Activated naive CD8-positive, alpha-beta T cell treated with anti-CD3 and anti-CD28 coated beads, Interleukin-2, amount 50 U/mL, for 24 hours (primary cell): ENCODE measurements around the gene SIRPD.
A peak's percentile ranks its signal among the peaks of the same experiment; 100 is the strongest.

Experiments
- ATAC-seq: fragments of 150-1000 bp; cut with Tn5 transposase; one replicate; pipeline ENCODE4 v1.10.0; 2021
- DNase-seq: peaks from one replicate; pipeline ENCODE4 v3.0.0; 2021
- H3K27ac Mint-ChIP-seq: one replicate; pipeline ENCODE4 v1.8.0; 2021; ENCODE audit warnings: mild to moderate bottlenecking, mixed read lengths
- H3K27me3 Mint-ChIP-seq: one replicate; pipeline ENCODE4 v1.8.0; 2021; ENCODE audit warnings: mixed read lengths
- H3K36me3 Mint-ChIP-seq: one replicate; pipeline ENCODE4 v1.8.0; 2021; ENCODE audit warnings: low read depth, mixed read lengths
- H3K4me1 Mint-ChIP-seq: one replicate; pipeline ENCODE4 v1.8.0; 2021; ENCODE audit warnings: mixed read lengths
- H3K4me3 Mint-ChIP-seq: one replicate; pipeline ENCODE4 v1.8.0; 2021; ENCODE audit warnings: mild to moderate bottlenecking, moderate library complexity, mixed read lengths
- H3K9me3 Mint-ChIP-seq: one replicate; pipeline ENCODE4 v1.8.0; 2021; ENCODE audit warnings: mixed read lengths

SIRPD gene

DNA sequence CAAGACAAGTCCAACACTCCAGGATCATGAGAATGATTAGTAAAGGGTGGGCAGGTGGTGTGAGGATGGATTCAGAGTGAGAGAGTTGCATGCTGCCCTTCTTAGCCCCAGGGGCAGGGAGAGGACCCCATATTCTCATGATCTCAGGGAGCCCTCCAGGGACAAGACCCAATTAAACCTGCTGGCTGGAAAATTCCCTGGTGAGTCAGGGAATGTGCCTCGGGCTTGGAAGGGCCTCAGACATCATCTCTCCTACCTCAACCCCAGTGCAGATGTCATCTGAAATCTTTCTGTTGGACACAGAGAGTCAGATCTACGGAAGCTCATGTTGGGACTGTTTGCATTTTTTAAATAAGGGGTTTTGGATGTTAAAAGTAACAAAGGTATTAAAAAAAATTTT lies 9.2 kb upstream of the SIRPD start:
- Mint-ChIP-seq H3K27ac (no peak overlapping the region), H3K9me3 (peaks cover 23% of the 10 kb centered on the region), H3K4me1 (peaks cover 20% of the 10 kb centered on the region), H3K27me3 (no peaks in the 10 kb centered on the region), H3K4me3 (no peak overlapping the region), H3K36me3 (peaks cover 21% of the 10 kb centered on the region)
- DNase-seq (no peak), ATAC-seq (no peak)

DNA sequence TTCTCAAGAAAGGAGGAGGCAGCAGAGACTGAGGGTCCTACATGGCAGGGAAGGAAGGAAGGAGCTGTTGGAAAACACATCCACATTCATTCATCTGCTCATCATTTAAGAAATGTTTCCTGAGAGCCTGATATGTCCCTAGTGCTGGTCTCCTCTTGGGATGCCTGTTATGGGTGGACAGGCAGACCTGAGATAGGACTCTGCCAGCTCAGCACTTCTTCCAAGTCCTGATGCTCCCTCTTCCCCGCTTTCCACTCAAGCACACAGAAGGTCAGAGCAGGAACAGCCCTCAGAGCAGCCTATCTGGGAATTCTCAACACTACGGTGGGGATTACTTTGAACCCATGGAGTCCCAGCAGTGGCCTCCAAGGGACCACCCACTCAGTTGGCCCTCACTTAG lies 8.0 kb upstream of the SIRPD start:
- H3K27me3 Mint-ChIP-seq: no peaks in the 10 kb centered on the region
- H3K27ac Mint-ChIP-seq: no peak overlapping the region
- H3K36me3 Mint-ChIP-seq: peaks cover 21% of the 10 kb centered on the region
- peaks cover 24% of the 10 kb centered on the region for H3K4me1 Mint-ChIP-seq
- ATAC-seq (no peak), DNase-seq (no peak)
- H3K4me3 Mint-ChIP-seq: no peak overlapping the region
- H3K9me3 Mint-ChIP-seq: peaks cover 27% of the 10 kb centered on the region

DNA sequence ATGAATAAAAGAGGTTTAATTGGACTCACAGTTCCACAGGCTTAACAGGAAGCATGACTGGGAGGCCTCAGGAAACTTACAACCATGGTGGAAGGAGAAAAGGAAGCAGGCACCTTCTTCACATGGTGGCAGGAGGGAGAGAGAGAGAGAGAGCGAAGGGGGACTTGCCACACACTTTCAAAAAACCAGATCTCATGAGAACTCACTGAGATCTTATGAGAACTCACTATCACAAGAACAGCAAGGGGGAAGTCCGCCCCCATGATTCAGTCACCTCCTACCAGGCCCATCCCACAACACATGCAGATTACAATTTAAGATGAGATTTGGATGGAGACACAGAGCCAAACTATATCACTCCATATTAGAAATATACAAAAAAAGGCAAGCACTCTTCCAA lies 6.1 kb upstream of the SIRPD start:
- ATAC-seq (no peak), DNase-seq (no peak)
- Mint-ChIP-seq H3K36me3 (peaks cover 20% of the 10 kb centered on the region), H3K27ac (no peak overlapping the region), H3K4me3 (no peak overlapping the region), H3K27me3 (no peaks in the 10 kb centered on the region), H3K4me1 (peaks cover 24% of the 10 kb centered on the region), H3K9me3 (peaks cover 31% of the 10 kb centered on the region)

DNA sequence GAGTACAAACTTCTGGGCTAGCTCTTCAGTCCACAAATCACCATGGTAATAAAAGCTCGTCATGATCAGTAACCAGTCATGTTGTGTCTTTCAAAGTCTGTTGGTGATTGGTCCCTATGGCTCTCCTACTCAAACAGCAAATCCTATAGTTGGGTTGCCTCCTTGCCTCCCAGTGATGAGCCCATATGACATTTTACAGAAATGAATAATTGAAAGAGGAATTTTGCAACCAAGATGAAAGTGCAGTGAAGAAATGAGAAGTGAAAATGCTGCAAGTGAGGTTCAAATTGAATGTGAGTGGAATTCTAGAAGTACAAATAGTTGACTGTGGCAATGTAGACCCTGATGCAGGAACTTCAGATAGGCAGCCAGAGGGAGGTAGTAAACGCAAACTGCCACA lies 5.1 kb upstream of the SIRPD start:
- H3K4me3 Mint-ChIP-seq: no peak overlapping the region
- no peak overlapping the region for H3K27ac Mint-ChIP-seq
- DNase-seq (no peak), ATAC-seq (no peak)
- H3K36me3 Mint-ChIP-seq: peaks cover 19% of the 10 kb centered on the region
- H3K4me1 Mint-ChIP-seq: peaks cover 22% of the 10 kb centered on the region
- H3K9me3 Mint-ChIP-seq: peaks cover 31% of the 10 kb centered on the region
- H3K27me3 Mint-ChIP-seq: peaks cover 1% of the 10 kb centered on the region

DNA sequence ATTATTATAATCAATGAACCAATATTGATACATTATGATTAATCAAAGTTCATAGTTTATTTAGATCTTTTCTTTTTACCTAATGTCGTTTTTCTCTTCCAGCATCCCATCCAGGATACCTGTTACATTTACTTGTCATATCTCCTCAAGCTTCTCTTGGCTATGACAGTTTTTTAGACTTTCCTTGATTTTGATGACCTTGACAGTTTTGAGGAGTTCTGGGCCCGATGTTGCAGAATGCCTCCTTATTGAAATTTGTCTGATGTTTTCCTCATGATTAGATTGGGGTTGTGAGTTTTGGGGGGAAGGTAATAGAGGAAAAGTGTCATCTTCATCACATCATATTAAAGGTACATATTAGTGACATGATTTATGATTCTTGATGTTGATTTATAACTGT lies 3.8 kb upstream of the SIRPD start:
- ATAC-seq (no peak), DNase-seq (no peak)
- Mint-ChIP-seq H3K27ac (no peak overlapping the region), H3K4me3 (no peak overlapping the region), H3K36me3 (peaks cover 19% of the 10 kb centered on the region), H3K9me3 (peaks cover 33% of the 10 kb centered on the region), H3K27me3 (peaks cover 1% of the 10 kb centered on the region), H3K4me1 (peaks cover 22% of the 10 kb centered on the region)

DNA sequence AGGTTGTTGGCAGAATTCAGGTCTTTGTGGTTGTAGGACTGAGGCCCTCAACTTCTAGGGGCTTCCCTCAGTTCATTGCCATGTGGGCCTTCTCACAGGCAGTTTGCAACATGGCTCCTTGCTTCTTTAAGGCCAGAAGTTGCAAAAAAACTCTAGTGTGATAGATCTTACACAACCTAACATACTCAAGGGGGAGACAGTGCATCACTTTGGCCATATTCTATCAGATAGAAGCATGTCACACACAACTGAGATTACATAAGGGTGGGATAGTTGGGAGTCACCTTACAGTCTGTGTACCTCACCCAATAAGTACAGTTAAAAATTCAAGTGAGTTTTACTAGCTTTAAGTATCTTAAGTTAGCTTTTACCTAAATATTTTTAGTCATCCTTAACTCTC lies 1.6 kb downstream of the SIRPD start:
- H3K27ac Mint-ChIP-seq: no peak overlapping the region
- H3K4me1 Mint-ChIP-seq: peaks cover 5% of the 10 kb centered on the region
- H3K36me3 Mint-ChIP-seq: no peaks in the 10 kb centered on the region
- H3K4me3 Mint-ChIP-seq: no peak overlapping the region
- DNase-seq: no peak
- H3K27me3 Mint-ChIP-seq: peaks cover 1% of the 10 kb centered on the region
- peak; percentile 24 for ATAC-seq
- H3K9me3 Mint-ChIP-seq: peaks cover 13% of the 10 kb centered on the region

GRCh38 chr20:1539816-1540419 lies 17.6 kb downstream of the SIRPD start:
- H3K27ac Mint-ChIP-seq: no peak overlapping the region
- no peaks in the 10 kb centered on the region for H3K36me3 Mint-ChIP-seq
- no peak overlapping the region for H3K4me3 Mint-ChIP-seq
- peaks cover 33% of the 10 kb centered on the region for H3K9me3 Mint-ChIP-seq
- H3K27me3 Mint-ChIP-seq: no peaks in the 10 kb centered on the region
- DNase-seq (no peak), ATAC-seq (no peak)
- H3K4me1 Mint-ChIP-seq: peaks cover 16% of the 10 kb centered on the region

- no peaks in the 10 kb centered on the region for H3K27me3 Mint-ChIP-seq
- peaks cover 16% of the 10 kb centered on the region for H3K4me1 Mint-ChIP-seq
- H3K27ac Mint-ChIP-seq: no peak overlapping the region
- no peaks in the 10 kb centered on the region for H3K36me3 Mint-ChIP-seq
- DNase-seq (no peak), ATAC-seq (no peak)
- H3K4me3 Mint-ChIP-seq: no peak overlapping the region
- peaks cover 29% of the 10 kb centered on the region for H3K9me3 Mint-ChIP-seq
Measured at GRCh38 chr20:1538655-1539054, 18.9 kb downstream of the SIRPD start.

- Mint-ChIP-seq H3K4me3 (peak overlapping the region; percentile 34), H3K9me3 (peaks cover 24% of the 10 kb centered on the region), H3K4me1 (peaks cover 16% of the 10 kb centered on the region), H3K27ac (peak overlapping the region; percentile 48), H3K36me3 (no peaks in the 10 kb centered on the region), H3K27me3 (no peaks in the 10 kb centered on the region)
- ATAC-seq (peak; percentile 7), DNase-seq (no peak)
Measured at GRCh38 chr20:1537731-1538058, 19.8 kb downstream of the SIRPD start.

DNA sequence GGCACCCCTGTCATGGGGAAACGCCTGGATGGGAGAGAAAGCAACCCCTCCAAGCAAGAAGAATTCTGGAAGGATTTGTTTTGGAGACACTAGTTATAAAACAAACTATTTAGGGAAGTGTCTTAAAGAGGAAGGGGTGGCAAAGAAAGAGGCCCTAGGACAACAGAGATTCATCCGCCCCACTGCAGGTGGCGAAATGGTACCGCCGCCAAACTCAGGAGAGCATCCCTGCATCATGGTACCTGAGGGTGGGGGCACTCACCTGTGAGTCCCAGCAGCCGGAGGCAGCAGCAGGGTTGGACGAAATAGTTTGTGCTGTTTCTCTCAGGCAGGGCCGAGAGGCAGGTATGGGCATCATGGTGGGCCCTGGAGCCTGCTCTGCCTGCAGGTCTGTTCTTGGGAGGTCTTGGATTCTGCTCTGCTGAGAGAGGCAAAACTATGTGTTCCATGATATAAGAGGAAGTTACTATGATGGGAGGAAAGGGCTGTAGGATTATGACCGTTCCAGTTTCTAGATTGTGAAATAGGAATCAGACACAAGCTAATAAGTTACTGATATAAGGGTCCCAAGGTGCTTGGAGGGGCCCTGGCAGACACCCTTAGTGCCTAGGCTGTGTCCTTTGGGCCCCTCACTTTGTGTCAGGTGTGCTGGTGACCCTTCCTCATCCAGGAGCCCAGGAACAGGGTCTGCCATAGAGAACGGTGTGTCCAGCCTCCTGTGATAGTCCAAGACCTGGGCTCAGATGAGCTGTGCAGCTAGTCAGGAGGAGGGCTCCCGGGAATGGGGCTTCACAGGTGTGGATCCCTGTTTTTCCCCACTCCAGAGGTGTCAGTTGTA lies 20.4 kb downstream of the SIRPD start:
- H3K4me3 Mint-ChIP-seq: peak overlapping the region; percentile 34
- peaks cover 16% of the 10 kb centered on the region for H3K4me1 Mint-ChIP-seq
- H3K27me3 Mint-ChIP-seq: no peaks in the 10 kb centered on the region
- ATAC-seq: no peak
- no peaks in the 10 kb centered on the region for H3K36me3 Mint-ChIP-seq
- H3K9me3 Mint-ChIP-seq: peaks cover 20% of the 10 kb centered on the region
- H3K27ac Mint-ChIP-seq: peak overlapping the region; percentile 48
- DNase-seq: no peak

DNA sequence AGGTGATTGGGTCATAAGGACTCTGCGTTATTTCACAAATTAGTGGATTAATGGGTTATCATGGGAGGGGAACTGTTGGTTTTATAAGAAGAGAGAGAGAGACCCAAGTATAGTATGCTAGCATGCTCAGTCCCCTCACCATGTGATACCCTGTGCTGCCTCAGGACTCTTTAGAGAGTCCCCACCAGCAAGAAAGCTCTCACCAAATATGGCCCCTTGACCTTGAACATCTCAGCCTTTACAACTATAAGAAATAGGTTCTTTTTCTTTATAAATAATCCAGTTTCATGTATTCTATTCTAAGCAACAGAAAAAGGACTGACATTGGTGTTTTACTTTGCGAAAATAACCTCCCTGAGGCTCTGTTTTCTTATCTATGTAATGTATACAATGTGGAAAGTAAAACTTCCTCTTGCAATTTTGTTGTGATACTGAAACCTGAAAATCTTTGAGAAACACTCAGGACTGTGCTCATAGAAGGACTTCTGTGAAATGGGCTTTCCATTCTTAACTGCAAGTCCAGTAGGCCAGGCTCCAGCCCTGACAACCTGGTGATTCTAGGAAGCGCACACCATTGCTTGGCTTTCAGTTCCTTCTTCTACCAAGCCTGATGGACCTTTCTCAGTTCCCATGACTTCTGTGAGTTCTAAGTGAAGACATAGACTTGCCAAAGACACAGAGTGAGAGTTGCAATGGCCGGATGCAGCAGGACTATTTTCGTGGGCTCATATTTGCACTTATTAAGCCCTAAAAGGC lies 21.9 kb downstream of the SIRPD start:
- Mint-ChIP-seq H3K4me3 (no peak overlapping the region), H3K27ac (no peak overlapping the region), H3K27me3 (no peaks in the 10 kb centered on the region), H3K36me3 (no peaks in the 10 kb centered on the region), H3K4me1 (peaks cover 19% of the 10 kb centered on the region), H3K9me3 (peaks cover 13% of the 10 kb centered on the region)
- DNase-seq (no peak), ATAC-seq (no peak)

GRCh38 chr20:1534526-1534925 lies 23.0 kb downstream of the SIRPD start:
- Mint-ChIP-seq H3K27me3 (no peaks in the 10 kb centered on the region), H3K9me3 (peaks cover 2% of the 10 kb centered on the region), H3K4me3 (no peak overlapping the region), H3K36me3 (no peaks in the 10 kb centered on the region), H3K4me1 (peaks cover 19% of the 10 kb centered on the region), H3K27ac (no peak overlapping the region)
- ATAC-seq (no peak), DNase-seq (no peak)

DNA sequence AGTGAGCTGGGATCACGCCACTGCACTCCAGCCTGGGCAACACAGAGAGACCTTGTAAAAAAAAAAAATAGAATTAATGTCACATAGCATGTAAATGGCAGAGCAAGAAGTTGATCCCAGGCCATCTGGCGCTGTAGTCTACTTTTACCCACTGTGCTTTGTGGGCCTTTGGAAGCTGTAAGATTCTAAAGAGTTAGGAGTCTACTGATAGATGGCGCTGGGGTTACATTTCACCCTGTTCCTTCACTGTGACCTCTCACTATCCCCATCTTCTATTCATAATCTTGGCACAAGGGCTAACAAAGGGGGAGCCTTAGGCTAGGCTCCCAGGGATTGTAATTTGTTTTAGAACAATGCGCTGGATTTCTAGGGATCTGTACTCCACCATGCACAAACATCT lies 24.4 kb downstream of the SIRPD start:
- Mint-ChIP-seq H3K27me3 (no peaks in the 10 kb centered on the region), H3K27ac (no peak overlapping the region), H3K36me3 (no peaks in the 10 kb centered on the region), H3K4me3 (no peak overlapping the region), H3K9me3 (no peaks in the 10 kb centered on the region), H3K4me1 (peaks cover 13% of the 10 kb centered on the region)
- ATAC-seq (peak; percentile 73), DNase-seq (no peak)

GRCh38 chr20:1528811-1529210 lies 28.7 kb downstream of the SIRPD start:
- H3K4me1 Mint-ChIP-seq: peaks cover 7% of the 10 kb centered on the region
- ATAC-seq: no peak

DNA sequence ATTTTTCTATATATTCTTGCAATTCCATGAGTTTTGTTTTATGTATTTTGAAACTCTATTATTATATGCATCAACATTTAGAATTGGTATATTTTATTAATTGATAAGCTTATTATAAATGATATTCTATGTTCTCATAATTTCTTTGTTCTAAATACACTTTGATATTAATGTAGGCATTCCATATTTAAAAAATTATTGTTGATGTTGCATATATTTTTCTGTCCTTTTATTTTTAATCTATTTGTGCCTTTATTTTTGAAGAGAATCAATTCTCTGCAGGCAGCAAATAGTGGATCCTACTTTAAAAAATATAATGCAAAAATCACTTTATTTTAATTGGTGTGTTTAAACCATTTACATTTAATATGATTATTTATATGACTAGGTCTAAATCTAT lies 29.6 kb downstream of the SIRPD start:
- no peaks in the 10 kb centered on the region for H3K9me3 Mint-ChIP-seq
- no peaks in the 10 kb centered on the region for H3K27me3 Mint-ChIP-seq
- no peak for DNase-seq
- no peak for ATAC-seq
- no peaks in the 10 kb centered on the region for H3K36me3 Mint-ChIP-seq
- H3K4me1 Mint-ChIP-seq: peaks cover 7% of the 10 kb centered on the region
- no peak overlapping the region for H3K4me3 Mint-ChIP-seq
- H3K27ac Mint-ChIP-seq: no peak overlapping the region

More at GRCh38 chr20:1528811-1529210, 28.7 kb downstream of the SIRPD start:
- Mint-ChIP-seq H3K27me3 (no peaks in the 10 kb centered on the region), H3K4me3 (no peak overlapping the region), H3K36me3 (no peaks in the 10 kb centered on the region), H3K9me3 (no peaks in the 10 kb centered on the region), H3K27ac (no peak overlapping the region)
- no peak for DNase-seq
